DMS53 (cell line): ENCODE measurements around the gene SHROOM1.
"Not testable (repeated sequence)": the region's sequence is repeated elsewhere in the genome, so short reads cannot be mapped to it uniquely, and the experiment has no call there.

ENCODE experiments used
- DNase-seq: peaks from one replicate; lab custom pipeline; 2025; lab: John Stamatoyannopoulos, UW

Gene SHROOM1, protein sequence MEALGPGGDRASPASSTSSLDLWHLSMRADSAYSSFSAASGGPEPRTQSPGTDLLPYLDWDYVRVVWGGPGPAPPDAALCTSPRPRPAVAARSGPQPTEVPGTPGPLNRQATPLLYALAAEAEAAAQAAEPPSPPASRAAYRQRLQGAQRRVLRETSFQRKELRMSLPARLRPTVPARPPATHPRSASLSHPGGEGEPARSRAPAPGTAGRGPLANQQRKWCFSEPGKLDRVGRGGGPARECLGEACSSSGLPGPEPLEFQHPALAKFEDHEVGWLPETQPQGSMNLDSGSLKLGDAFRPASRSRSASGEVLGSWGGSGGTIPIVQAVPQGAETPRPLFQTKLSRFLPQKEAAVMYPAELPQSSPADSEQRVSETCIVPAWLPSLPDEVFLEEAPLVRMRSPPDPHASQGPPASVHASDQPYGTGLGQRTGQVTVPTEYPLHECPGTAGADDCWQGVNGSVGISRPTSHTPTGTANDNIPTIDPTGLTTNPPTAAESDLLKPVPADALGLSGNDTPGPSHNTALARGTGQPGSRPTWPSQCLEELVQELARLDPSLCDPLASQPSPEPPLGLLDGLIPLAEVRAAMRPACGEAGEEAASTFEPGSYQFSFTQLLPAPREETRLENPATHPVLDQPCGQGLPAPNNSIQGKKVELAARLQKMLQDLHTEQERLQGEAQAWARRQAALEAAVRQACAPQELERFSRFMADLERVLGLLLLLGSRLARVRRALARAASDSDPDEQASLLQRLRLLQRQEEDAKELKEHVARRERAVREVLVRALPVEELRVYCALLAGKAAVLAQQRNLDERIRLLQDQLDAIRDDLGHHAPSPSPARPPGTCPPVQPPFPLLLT

DNA sequence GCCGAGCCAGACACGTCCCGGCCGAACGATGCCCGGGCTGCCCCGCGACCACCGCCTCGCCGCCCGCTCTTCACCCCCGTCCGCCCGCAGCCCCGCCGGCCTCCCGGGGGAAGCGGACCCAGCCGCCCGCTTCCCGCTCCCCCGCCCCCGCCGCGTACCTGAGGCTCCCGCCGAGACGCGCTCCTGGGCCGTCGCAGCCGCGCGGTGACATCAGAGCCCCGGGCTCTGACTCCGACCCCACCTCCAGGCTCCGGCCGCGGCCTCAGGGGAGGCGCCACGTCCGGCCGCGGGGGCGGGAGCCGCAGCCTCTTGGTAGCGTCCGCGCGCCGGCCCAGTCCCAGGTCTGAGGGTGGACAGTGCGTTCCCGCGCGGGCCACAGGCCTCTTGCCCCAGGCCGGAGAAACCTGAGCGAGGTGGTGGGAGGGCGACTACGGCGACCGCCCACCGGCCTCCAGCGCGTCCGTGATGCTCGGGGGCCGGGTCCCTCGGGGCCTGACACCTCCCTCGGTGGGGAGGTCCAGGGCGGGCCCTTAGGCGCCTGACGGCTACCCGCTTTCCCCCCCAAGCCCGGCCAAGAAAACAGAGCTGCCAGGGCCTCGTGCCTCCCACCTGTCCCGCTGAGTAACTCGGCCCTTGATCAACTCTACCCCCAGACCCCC lies at the start of gene SHROOM1:
SHROOM1 (minus strand) TSS at position 212 of the 659 bp plus-strand sequence. CDS start 4,507 bp downstream, outside the sequence.
- peak; percentile 94 for DNase-seq

GRCh38 chr5:132877938-132878337 lies 47.5 kb upstream of the SHROOM1 start:
- peak; percentile 22 for DNase-seq

DNA sequence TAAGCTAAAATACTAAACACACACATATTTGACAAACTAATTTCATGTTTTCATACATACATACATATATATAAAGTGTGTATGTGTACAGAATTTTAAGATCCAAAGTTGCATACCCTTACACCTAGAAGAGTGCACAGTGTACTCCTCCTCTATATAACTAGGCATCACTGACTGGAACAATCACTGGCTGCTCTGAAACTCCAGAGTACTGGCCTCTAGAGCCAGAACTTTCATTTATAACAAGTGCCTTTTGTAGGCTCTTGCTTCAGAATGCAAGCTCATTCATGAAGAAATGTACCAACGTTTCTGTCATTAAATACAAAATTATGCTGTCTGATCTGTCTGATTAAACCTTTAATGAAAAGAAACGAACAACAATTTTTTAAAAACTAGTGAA lies 47.0 kb upstream of the SHROOM1 start:
- DNase-seq: no peak

DNA sequence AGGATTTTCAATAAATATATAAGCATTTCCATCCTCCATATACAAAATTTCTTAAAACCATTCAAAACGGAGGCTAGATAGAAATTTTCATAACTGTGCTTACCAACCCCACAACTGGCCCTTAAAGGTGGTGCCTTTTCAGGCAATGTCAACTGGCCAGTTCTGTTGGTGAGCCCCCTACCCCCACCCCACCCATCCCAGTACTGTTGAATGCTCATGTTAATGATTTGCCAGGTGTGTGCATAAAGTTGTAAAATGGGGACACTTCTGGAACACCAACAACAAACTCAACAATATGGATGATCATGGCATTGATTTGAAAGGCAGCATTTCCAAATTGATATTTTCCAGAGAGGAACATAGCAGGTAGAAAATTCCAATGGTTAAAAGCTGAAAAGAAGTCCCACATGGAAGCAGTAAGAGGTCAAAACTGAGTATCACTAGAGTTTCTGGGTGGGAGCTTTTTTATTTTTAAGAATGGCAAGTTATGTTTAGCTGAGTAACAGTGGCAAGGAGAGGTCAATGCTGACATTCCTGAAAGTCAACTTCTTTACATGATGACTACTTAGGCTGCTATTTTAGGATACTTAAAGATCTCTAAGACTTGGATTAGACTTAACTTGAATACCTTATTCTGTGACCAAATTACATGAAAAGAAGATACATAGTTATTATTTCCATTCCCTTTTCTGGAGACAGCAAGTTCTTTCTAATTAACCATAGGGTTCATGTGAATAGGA lies 45.7 kb upstream of the SHROOM1 start:
- no peak for DNase-seq

- DNase-seq: no peak
Measured at GRCh38 chr5:132873930-132874271, 43.5 kb upstream of the SHROOM1 start.

DNA sequence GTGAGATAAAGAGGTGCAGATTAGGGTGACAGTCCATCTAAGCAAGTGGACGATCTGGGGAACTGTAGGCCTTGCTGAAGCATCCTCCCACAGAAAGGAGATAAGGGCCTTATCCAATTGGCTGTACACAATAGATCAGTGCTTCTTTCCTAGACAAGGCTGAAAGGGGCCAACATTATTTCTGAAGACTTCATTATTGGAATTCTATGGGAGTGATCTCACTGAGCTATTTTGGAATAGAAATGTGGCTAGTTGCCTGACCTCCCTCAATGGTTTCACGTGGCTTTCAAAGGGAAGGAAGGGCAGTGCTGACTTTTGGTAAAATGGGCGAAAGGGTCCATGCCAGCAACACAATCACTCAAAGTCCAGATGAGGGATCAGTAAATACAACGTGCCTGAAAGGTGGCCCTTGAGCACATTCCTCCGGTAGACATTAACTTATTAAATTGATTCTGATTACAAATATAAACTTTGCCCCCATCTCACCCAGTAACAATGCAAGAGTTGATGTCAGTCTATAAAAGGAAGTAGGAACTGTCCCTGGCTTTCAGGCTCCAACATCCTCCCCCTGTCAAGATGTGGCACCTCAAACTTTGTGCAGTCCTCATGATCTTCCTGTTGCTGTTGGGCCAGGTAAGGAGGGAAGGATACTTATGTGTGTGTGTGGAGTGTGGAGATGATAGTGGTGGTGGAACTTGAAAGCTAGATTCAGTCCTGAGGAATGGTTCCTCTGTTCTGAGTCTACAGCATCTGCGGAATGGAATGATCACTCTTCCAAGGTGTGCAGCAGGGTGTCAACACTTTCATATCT lies 42.9 kb upstream of the SHROOM1 start, which contains the start of gene LEAP2:
LEAP2 (plus strand) TSS at position 550 of the 811 bp plus-strand sequence; CDS start at position 577, 27 bp downstream.
- no peak for DNase-seq

DNA sequence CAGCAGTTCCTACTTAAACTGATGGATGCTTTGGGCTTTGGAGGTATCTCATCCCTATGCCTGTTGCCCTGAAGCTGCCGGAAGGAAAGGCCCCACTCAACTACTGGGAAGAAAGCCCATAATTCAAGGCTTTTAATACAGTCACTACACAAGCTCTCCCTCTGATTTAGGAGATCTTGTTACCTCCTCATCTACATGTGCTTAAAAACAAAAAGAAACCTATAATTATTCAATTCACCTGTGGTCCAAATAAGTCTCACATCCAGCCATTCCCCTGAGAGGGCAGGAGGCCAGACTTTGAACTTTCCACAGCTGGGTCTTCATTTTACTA lies 42.3 kb upstream of the SHROOM1 start:
- no peak for DNase-seq

DNA sequence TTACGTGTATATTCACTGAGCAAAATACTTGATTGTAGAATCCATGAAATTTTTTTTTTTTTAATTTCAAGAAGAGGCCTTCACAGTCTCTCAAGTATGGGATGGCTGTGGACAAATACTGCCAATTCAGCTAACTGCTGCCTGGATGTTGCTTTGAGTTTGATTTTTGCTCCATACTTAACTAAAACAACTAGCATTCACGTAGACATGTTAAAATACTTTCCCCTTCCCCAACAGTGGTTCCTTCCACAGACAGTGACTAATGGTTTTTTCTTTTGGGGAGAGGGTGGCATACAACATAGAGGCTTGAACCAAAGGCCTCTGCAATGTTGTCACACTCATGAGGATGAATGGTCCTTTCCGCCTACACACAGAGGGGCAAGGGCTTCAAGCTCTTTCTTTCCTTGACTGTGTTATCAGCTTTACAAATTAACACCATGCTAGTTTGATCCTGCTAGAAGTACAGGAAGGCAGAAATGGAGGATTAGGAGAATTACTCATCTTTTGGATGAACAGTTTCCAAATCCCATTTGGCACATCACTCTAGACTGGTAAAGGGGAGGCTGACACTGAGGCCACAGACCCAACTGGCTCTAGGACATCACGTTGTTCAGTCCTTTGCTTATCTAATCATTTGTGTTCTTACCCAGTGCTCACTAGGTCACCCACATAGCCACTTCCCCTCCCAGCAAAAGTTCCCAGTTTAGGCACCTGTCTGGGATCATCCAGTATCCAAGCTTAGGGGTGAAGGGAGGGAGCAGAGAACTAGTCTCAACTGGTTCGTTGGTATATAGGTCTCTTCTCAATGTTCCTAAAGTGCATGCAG lies 41.2 kb upstream of the SHROOM1 start:
- no peak for DNase-seq

- no peak for DNase-seq
Measured at GRCh38 chr5:132870801-132871200, 40.4 kb upstream of the SHROOM1 start.

GRCh38 chr5:132868754-132869153 lies 38.3 kb upstream of the SHROOM1 start:
- no peak for DNase-seq

GRCh38 chr5:132867046-132867451 lies 36.6 kb upstream of the SHROOM1 start:
- DNase-seq: no peak

- DNase-seq: peak; percentile 100
Measured at GRCh38 chr5:132866342-132867045, 36.0 kb upstream of the SHROOM1 start, which contains the start of the genes GDF9 and UQCRQ. Gene GDF9, minus strand, starts transcription at chr5:132866469. Its CDS starts 1,936 bp downstream, at chr5:132864533. Gene UQCRQ, plus strand, starts transcription at chr5:132866642. Its CDS starts 240 bp downstream, at chr5:132866882.

DNA sequence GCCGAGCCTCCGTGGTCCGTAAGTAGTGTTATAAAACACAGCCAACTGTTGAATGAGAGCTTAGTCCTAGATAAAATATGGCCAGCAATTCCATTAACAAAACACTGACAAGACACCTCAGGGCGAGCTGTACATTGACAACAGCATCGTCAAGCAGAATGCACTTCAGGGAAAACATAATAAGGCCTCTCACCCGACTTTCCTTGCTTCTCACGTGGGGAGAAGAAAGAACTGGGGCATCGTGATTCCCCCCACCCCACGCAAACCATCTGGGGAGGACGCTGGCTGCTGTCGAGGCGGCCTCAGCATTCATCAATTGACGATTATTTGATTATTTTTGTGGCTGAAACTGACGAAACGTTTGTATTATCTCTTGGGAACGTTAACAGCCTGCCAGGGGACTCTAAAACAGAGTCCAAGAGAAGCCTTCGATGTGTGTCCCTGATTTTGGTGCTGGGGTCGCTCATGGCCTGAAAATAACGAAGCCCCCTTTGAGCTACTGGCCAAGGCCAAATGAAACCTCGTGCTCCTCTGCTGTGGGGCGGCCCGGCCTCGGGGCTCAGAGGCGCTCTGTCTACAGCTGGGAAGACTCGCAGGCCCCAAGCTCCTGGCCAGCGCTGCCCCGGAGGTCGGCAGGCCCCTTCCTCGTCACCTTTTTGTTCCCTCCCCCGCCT lies 35.4 kb upstream of the SHROOM1 start:
- peak; percentile 56 for DNase-seq

DNA sequence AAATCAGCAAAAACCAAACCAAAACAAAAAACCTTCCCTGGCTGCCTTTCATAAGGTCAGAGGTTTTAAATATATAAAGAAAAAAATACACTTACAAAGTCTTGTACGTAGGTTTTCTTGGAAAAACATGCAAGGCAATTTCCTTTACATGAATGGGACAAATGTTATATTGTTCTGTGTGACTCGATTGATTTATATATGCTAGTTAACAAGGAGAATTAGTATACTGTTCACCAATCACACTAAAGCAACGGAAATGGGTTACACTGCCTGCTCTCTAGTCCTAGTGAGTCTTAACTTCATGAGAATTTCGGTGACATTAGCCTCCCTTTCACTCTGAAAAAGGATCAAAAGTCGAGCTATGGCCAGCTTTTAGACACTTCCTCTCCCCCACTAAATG lies 30.3 kb upstream of the SHROOM1 start:
- DNase-seq: no peak

GRCh38 chr5:132859889-132860437 lies 29.5 kb upstream of the SHROOM1 start:
- DNase-seq: no peak

GRCh38 chr5:132856011-132856410 lies 25.6 kb upstream of the SHROOM1 start:
- DNase-seq: no peak

- not testable (repeated sequence) for DNase-seq
Measured at GRCh38 chr5:132854992-132855391, 24.5 kb upstream of the SHROOM1 start.

DNA sequence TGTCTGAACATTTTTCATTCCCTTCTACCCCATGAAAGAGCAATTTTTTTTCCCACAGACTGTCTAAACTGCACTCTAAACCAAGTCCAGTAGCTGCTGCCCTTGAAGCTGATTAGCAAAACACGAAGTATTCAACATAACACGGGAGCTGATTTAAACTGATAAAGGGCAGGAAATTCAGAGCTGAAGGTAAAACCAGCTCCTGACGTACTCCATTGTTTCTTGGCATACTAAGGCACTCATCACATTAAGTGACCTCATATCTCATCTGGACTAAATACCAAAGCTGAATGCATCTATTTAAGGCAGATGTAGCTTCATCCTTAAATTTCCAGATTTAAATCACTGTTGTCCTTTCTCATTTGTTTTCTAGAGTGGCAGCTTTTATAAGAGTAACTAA lies 23.9 kb upstream of the SHROOM1 start:
- DNase-seq: no peak
